HepG2 (cell line): ENCODE results near the gene ARFIP1. TPM values are rescaled to one million over a fixed set of nuclear protein-coding genes. Genes with fewer than 3 reads are reported as not detected.

Experiments
- ATAC-seq: fragments of 200-7000 bp; cut with Tn5 transposase; 3 replicates; pipeline ENCODE4 v1.9.1; 2020; ENCODE audit warnings: mild to moderate bottlenecking, moderate library complexity
- BruUV-seq: library from RNA; stranded (reverse); fragments of 400-500 nt; replicated peaks from 2 replicates; lab custom pipeline; 2021; lab: Mats Ljungman, UMichigan
- CTCF ChIA-PET: fragments of 300-600 bp; formaldehyde crosslinking; extraction: SDS; loops from one replicate; lab custom pipeline; 2021; ENCODE audit warnings: low total read pairs, inconsistent platforms, low intra/inter-chr PET ratio; lab: Yijun Ruan, JAX
- POLR2A ChIA-PET: fragments of 350-600 bp; sonication (Branson Sonifier 250); formaldehyde crosslinking; loops from one replicate; lab custom pipeline; 2020; ENCODE audit warnings: antibody characterized with exemption, inconsistent platforms; lab: Yijun Ruan, JAX
- DNase-seq: peaks from one replicate; pipeline ENCODE4 v3.0.0-alpha.2; 2015; ENCODE audit warnings: low spot score
- FAIRE-seq: peaks from 3 replicates; lab custom pipeline; 2011; peaks lifted over from hg19 to GRCh38; lab: Jason Lieb, UNC
- H2AFZ ChIP-seq: one replicate; pipeline ENCODE4 v1.6.1; 2011; ENCODE audit warnings: low read length, inconsistent platforms
- H3K27ac ChIP-seq: fragments of 300-600 bp; 3 replicates; pipeline ENCODE4 v1.8.0; 2011; ENCODE audit warnings: mixed run types, mild to moderate bottlenecking, mixed read lengths, low read length, inconsistent platforms; ENCODE audit not compliant: insufficient read depth; ENCODE audit errors: extremely low read length
- H3K27me3 ChIP-seq, 2 experiments: fragments of 200-600 bp in 1 of 2; 2 replicates in 1 of 2; 3 replicates in 1 of 2; pipeline versions ENCODE4 v1.6.0 to v1.8.0; 2011; ENCODE audit warnings: low read length in 2 of 2, mild to moderate bottlenecking in 2 of 2, moderate library complexity in 2 of 2, inconsistent platforms in 1 of 2; ENCODE audit not compliant: insufficient read depth in 2 of 2, control insufficient read depth in 1 of 2
- H3K36me3 ChIP-seq, 2 experiments: fragments of 200-600 bp in 1 of 2; replicated peaks in 1 of 2; 2 replicates in 1 of 2; 3 replicates in 1 of 2; pipeline versions ENCODE4 v1.5.1 to v1.8.0; 2011; ENCODE audit warnings: low read length in 2 of 2, inconsistent platforms in 1 of 2; ENCODE audit not compliant: insufficient read depth in 2 of 2, control insufficient read depth in 1 of 2
- H3K4me1 ChIP-seq: 2 replicates; pipeline ENCODE4 v1.5.1; 2012; ENCODE audit warnings: low read length, inconsistent platforms; ENCODE audit not compliant: insufficient read depth
- H3K4me2 ChIP-seq: 2 replicates; pipeline ENCODE4 v1.6.0; 2011; ENCODE audit warnings: low read depth, low read length, inconsistent platforms
- H3K4me3 ChIP-seq, 3 experiments: fragments of 200-600 bp in 1 of 3; sonication (generic), shearing (Covaris generic) in 1 of 3; replicated peaks in 1 of 3; 2 replicates each; pipeline ENCODE4 v1.5.1; 2011 to 2016; ENCODE audit warnings: low read length in 3 of 3, inconsistent platforms in 2 of 3, low read depth in 2 of 3, mild to moderate bottlenecking in 2 of 3, control low read depth in 1 of 3, mixed read lengths in 1 of 3; ENCODE audit not compliant: insufficient read depth in 1 of 3
- H3K79me2 ChIP-seq: one replicate; pipeline ENCODE4 v1.6.1; 2011; ENCODE audit warnings: low read length, inconsistent platforms; ENCODE audit not compliant: insufficient read depth
- H3K9ac ChIP-seq: 2 replicates; pipeline ENCODE4 v1.6.0; 2011; ENCODE audit warnings: mild to moderate bottlenecking, low read depth, low read length, inconsistent platforms; ENCODE audit not compliant: insufficient read depth
- H3K9me3 ChIP-seq: 2 replicates; pipeline ENCODE4 v1.5.1; 2012; ENCODE audit warnings: mild to moderate bottlenecking, low read length
- H4K20me1 ChIP-seq: 2 replicates; pipeline ENCODE4 v1.6.0; 2011; ENCODE audit warnings: inconsistent platforms, mild to moderate bottlenecking, low read length, moderate library complexity; ENCODE audit not compliant: insufficient read depth
- SNAI1 ChIP-seq: sonication (generic); formaldehyde crosslinking; IDR thresholded peaks from 2 replicates; pipeline ENCODE4 v1.5.0; 2020; ENCODE audit warnings: mild to moderate bottlenecking, missing genetic modification reagents, borderline replicate concordance
- U2AF1 ChIP-seq: fragments of 200-400 bp; formaldehyde crosslinking; optimal IDR thresholded peaks from 2 replicates; pipeline ENCODE3; 2017; ENCODE audit warnings: mild to moderate bottlenecking, low read depth, low read length
- ZNF431 ChIP-seq: sonication (generic); formaldehyde crosslinking; IDR thresholded peaks from 2 replicates; pipeline ENCODE4 v1.9.0; 2022; ENCODE audit warnings: missing genetic modification reagents, low read depth, mild to moderate bottlenecking, borderline replicate concordance
- ZSCAN31 ChIP-seq: sonication (generic); formaldehyde crosslinking; IDR thresholded peaks from 2 replicates; pipeline ENCODE4 v1.5.0; 2020; ENCODE audit warnings: low read depth, mild to moderate bottlenecking, missing genetic modification reagents
- WGBS: methylation state at CpG from one replicate; pipeline ENCODE4 v1.1.6; 2017; ENCODE audit warnings: low lambda C conversion rate; 5-methylcytosine and 5-hydroxymethylcytosine counted together
- in situ Hi-C: cut with HindIII; loops from 2 replicates; pipeline ENCODE4 v1.10.0; 2017; ENCODE audit warnings: low pct_unique_long_range_greater_than_20kb; ENCODE audit not compliant: extremely low pct_ligation_motif_present
- intact Hi-C: fragments of 100-400 bp; cut with micrococcal nuclease; formaldehyde crosslinking; loops from one replicate; pipeline ENCODE4 v1.10.0; 2022; ENCODE audit not compliant: unreplicated experiment
- polyA plus RNA-seq, 8 experiments: library from polyadenylated mRNA; depleted of rRNA in 3 of 8; stranded (reverse) in 7 of 8; unstranded in 1 of 8; fragments of >200 nt; fragmentation: Illumina TruSeq in 4 of 8; extraction: Trizol in 4 of 8; gene quantifications; 2 replicates each; pipeline versions ENCODE4 v1.2.1 to v1.2.3, GENCODE V29; 2011 to 2016; ENCODE audit warnings: low read depth in 4 of 8, missing spikeins in 1 of 8, mixed read lengths in 1 of 8; ENCODE audit not compliant: insufficient read depth in 1 of 8
- total RNA-seq, 5 experiments: library from RNA; depleted of rRNA; stranded (reverse); fragments of >200 nt; fragmentation: Illumina TruSeq; extraction: Trizol; gene quantifications; 2 replicates each; pipeline ENCODE4 v1.2.3, GENCODE V29; 2016; ENCODE audit warnings: low read depth in 1 of 5
- TF ChIP-seq, protein P1 (sequence below): sonication (generic); formaldehyde crosslinking; IDR thresholded peaks from 2 replicates; pipeline ENCODE4 v1.4.0; 2020; ENCODE audit warnings: missing genetic modification reagents
- TF ChIP-seq, protein P2 (sequence below): sonication (generic); formaldehyde crosslinking; IDR thresholded peaks from 2 replicates; pipeline ENCODE4 v1.5.1; 2020; ENCODE audit warnings: missing genetic modification reagents, mild to moderate bottlenecking, borderline replicate concordance

ARFIP1 gene
- total and polyA plus RNA-seq, 2 of the 13 experiments (the other 11 are each of a cell fraction or from before 2014, with no cell fraction given): 9.9 to 27.7 TPM

GRCh38 chr4:152927737-152928136 is 148.0 kb downstream of the ARFIP1 start:
- H3K9ac ChIP-seq: no peak overlapping the region
- H4K20me1 ChIP-seq: no peaks in the 10 kb centered on the region
- no peaks in the 10 kb centered on the region for H3K9me3 ChIP-seq
- no TSS peak for BruUV-seq
- H2AFZ ChIP-seq: no peak overlapping the region
- FAIRE-seq (no peak), DNase-seq (no peak), ATAC-seq (no peak)
- 97% methylated on average over 3 of the region's 3 CpGs for WGBS
- H3K36me3 ChIP-seq: no peaks in the 10 kb centered on the region
- TF ChIP-seq U2AF1: no peak
- TF ChIP-seq ZSCAN31 (CRISPR knock-in tag): no peak
- no peak for TF ChIP-seq ZNF431
- H3K4me1 ChIP-seq: peaks cover 12% of the 10 kb centered on the region; the same call in 1 of the 2 replicates
- intact Hi-C loops: no loop called here
- CTCF ChIA-PET: no interaction called here
- H3K4me3 ChIP-seq: no peak overlapping the region
- in situ Hi-C loops: no loop called here
- H3K79me2 ChIP-seq: no peaks in the 10 kb centered on the region
- H3K27me3 ChIP-seq: no peaks in the 10 kb centered on the region; a peak in 1 of 5 replicates
- no peak overlapping the region for H3K27ac ChIP-seq
- H3K4me2 ChIP-seq: no peak overlapping the region
- POLR2A ChIA-PET: no interaction called here

DNA sequence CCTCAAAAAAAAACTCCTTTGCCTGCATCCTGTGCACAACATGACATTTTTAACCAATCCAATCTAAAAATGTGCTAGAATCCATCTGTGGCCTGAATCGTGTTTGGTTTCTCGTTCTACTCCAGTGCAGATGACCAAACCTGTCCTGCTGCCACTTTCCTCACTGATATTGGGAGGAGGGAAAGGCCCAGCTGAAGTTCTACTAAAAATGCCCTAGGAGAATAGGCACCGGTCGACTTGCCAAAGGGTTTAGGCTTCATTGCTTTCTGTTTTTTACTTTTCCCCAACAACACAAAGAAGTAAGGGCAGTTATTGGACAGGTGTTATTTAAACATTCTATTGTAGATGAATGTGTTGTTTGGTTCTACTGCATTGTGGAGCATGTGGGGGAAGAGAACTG is 148.5 kb downstream of the ARFIP1 start:
- WGBS: 43% methylated on average over 4 of the region's 4 CpGs
- H3K4me3 ChIP-seq: no peak overlapping the region
- H3K4me2 ChIP-seq: no peak overlapping the region
- in situ Hi-C loops: no loop called here
- FAIRE-seq (no peak), ATAC-seq (no peak), DNase-seq (no peak)
- H3K27ac ChIP-seq: no peak overlapping the region
- peaks cover 12% of the 10 kb centered on the region; the same call in 1 of the 2 replicates for H3K4me1 ChIP-seq
- H3K36me3 ChIP-seq: no peaks in the 10 kb centered on the region
- no peaks in the 10 kb centered on the region; a peak in 1 of 5 replicates for H3K27me3 ChIP-seq
- H3K9ac ChIP-seq: no peak overlapping the region
- H3K9me3 ChIP-seq: no peaks in the 10 kb centered on the region
- ChIA-PET CTCF (no interaction called here), POLR2A (no interaction called here)
- BruUV-seq: no TSS peak
- intact Hi-C loops: no loop called here
- H2AFZ ChIP-seq: no peak overlapping the region
- TF ChIP-seq, protein P1, sequence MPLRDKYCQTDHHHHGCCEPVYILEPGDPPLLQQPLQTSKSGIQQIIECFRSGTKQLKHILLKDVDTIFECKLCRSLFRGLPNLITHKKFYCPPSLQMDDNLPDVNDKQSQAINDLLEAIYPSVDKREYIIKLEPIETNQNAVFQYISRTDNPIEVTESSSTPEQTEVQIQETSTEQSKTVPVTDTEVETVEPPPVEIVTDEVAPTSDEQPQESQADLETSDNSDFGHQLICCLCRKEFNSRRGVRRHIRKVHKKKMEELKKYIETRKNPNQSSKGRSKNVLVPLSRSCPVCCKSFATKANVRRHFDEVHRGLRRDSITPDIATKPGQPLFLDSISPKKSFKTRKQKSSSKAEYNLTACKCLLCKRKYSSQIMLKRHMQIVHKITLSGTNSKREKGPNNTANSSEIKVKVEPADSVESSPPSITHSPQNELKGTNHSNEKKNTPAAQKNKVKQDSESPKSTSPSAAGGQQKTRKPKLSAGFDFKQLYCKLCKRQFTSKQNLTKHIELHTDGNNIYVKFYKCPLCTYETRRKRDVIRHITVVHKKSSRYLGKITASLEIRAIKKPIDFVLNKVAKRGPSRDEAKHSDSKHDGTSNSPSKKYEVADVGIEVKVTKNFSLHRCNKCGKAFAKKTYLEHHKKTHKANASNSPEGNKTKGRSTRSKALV (CRISPR knock-in tag): no peak
- TF ChIP-seq SNAI1 (CRISPR knock-in tag): no peak
- TF ChIP-seq, protein P2, sequence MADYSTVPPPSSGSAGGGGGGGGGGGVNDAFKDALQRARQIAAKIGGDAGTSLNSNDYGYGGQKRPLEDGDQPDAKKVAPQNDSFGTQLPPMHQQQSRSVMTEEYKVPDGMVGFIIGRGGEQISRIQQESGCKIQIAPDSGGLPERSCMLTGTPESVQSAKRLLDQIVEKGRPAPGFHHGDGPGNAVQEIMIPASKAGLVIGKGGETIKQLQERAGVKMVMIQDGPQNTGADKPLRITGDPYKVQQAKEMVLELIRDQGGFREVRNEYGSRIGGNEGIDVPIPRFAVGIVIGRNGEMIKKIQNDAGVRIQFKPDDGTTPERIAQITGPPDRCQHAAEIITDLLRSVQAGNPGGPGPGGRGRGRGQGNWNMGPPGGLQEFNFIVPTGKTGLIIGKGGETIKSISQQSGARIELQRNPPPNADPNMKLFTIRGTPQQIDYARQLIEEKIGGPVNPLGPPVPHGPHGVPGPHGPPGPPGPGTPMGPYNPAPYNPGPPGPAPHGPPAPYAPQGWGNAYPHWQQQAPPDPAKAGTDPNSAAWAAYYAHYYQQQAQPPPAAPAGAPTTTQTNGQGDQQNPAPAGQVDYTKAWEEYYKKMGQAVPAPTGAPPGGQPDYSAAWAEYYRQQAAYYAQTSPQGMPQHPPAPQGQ: no peak
- H4K20me1 ChIP-seq: no peaks in the 10 kb centered on the region
- H3K79me2 ChIP-seq: no peaks in the 10 kb centered on the region
